Endothelial cell (in vitro differentiated cells): ENCODE measurements around the gene CHID1. TPM values are rescaled to one million over a fixed set of nuclear protein-coding genes. Genes with fewer than 3 reads are reported as not detected.

Source experiments
- DNase-seq: peaks from one replicate; pipeline ENCODE4 v3.0.0; 2021; ENCODE audit warnings: low spot score
- H3K27ac Mint-ChIP-seq: one replicate; pipeline ENCODE4 v1.8.0; 2021; ENCODE audit warnings: mixed read lengths, inconsistent platforms; ENCODE audit not compliant: unreplicated experiment
- H3K27me3 Mint-ChIP-seq: one replicate; pipeline ENCODE4 v1.8.0; 2021; ENCODE audit warnings: mild to moderate bottlenecking, moderate library complexity, mixed read lengths, inconsistent platforms; ENCODE audit not compliant: unreplicated experiment
- H3K36me3 Mint-ChIP-seq: one replicate; pipeline ENCODE4 v1.8.0; 2021; ENCODE audit warnings: mild to moderate bottlenecking, low read depth, mixed read lengths, inconsistent platforms; ENCODE audit not compliant: unreplicated experiment
- H3K4me1 Mint-ChIP-seq: one replicate; pipeline ENCODE4 v1.8.0; 2021; ENCODE audit warnings: mild to moderate bottlenecking, mixed read lengths, inconsistent platforms; ENCODE audit not compliant: unreplicated experiment
- H3K4me3 Mint-ChIP-seq: one replicate; pipeline ENCODE4 v1.8.0; 2021; ENCODE audit warnings: mild to moderate bottlenecking, mixed read lengths, inconsistent platforms; ENCODE audit not compliant: unreplicated experiment
- H3K9me3 Mint-ChIP-seq: one replicate; pipeline ENCODE4 v1.8.0; 2021; ENCODE audit warnings: mixed read lengths, inconsistent platforms; ENCODE audit not compliant: unreplicated experiment
- CTCF ChIP-seq: fragments of 200-600 bp; sonication (generic); IDR thresholded peaks from one replicate; pipeline ENCODE4 v1.5.0; 2021; ENCODE audit warnings: antibody characterized with exemption; ENCODE audit not compliant: unreplicated experiment
- total RNA-seq: library from RNA; stranded (reverse); fragmentation: NEBNext Ultra II Directional; extraction: Animal tissue kit (Norgen Biotek cat#: 25700); gene quantifications from one replicate; pipeline ENCODE4 v1.2.1, GENCODE V29; 2021; ENCODE audit not compliant: unreplicated experiment

Gene CHID1
- total RNA-seq, 1 donor from 2014 or later: 69.3 TPM

- no peak overlapping the region for H3K4me3 Mint-ChIP-seq
Measured at GRCh38 chr11:924406-925157, 14.0 kb upstream of the CHID1 start.

GRCh38 chr11:923691-924405, 13.2 kb upstream of the CHID1 start:
- no peak overlapping the region for H3K4me3 Mint-ChIP-seq

More at GRCh38 chr11:924406-925157, 14.0 kb upstream of the CHID1 start:
- Mint-ChIP-seq H3K27me3 (peaks cover 12% of the 10 kb centered on the region), H3K27ac (peak overlapping the region; percentile 24), H3K9me3 (no peaks in the 10 kb centered on the region), H3K36me3 (peaks cover 13% of the 10 kb centered on the region), H3K4me1 (peaks cover 31% of the 10 kb centered on the region)
- no peak for DNase-seq
- TF ChIP-seq CTCF: no peak

GRCh38 chr11:921921-922678, 11.5 kb upstream of the CHID1 start:
- DNase-seq: no peak
- peaks cover 8% of the 10 kb centered on the region for H3K27me3 Mint-ChIP-seq
- no peaks in the 10 kb centered on the region for H3K9me3 Mint-ChIP-seq
- peaks cover 9% of the 10 kb centered on the region for H3K36me3 Mint-ChIP-seq
- H3K27ac Mint-ChIP-seq: no peak overlapping the region
- H3K4me3 Mint-ChIP-seq: no peak overlapping the region
- H3K4me1 Mint-ChIP-seq: peaks cover 9% of the 10 kb centered on the region
- TF ChIP-seq CTCF: no peak

More at GRCh38 chr11:923691-924405, 13.2 kb upstream of the CHID1 start:
- Mint-ChIP-seq H3K4me1 (peaks cover 26% of the 10 kb centered on the region), H3K27ac (peak overlapping the region; percentile 64), H3K27me3 (peaks cover 12% of the 10 kb centered on the region), H3K36me3 (peaks cover 13% of the 10 kb centered on the region), H3K9me3 (no peaks in the 10 kb centered on the region)
- no peak for TF ChIP-seq CTCF
- DNase-seq: no peak

GRCh38 chr11:917426-917825, 6.8 kb upstream of the CHID1 start:
- Mint-ChIP-seq H3K4me1 (no peaks in the 10 kb centered on the region), H3K9me3 (no peaks in the 10 kb centered on the region), H3K4me3 (no peak overlapping the region), H3K36me3 (no peaks in the 10 kb centered on the region), H3K27me3 (peaks cover 5% of the 10 kb centered on the region), H3K27ac (no peak overlapping the region)
- no peak for TF ChIP-seq CTCF
- no peak for DNase-seq
